HG03135 (cell line): ENCODE results near the gene IL20RA.
"Not testable (repeated sequence)": the region's sequence is repeated elsewhere in the genome, so short reads cannot be mapped to it uniquely, and the experiment has no call there.

Experiments
- ATAC-seq: cut with Tn5 transposase; IDR thresholded peaks from one replicate; pipeline ENCODE4 v1.9.1; 2021; ENCODE audit warnings: mild to moderate bottlenecking, moderate library complexity; ENCODE audit not compliant: unreplicated experiment

Gene IL20RA

GRCh38 chr6:136975089-136975715 lies 69.6 kb downstream of the IL20RA start:
- ATAC-seq = no peak

- ATAC-seq = not testable (repeated sequence)
Measured at GRCh38 chr6:136973781-136974180, 71.0 kb downstream of the IL20RA start.

- no peak for ATAC-seq
Measured at GRCh38 chr6:136971609-136972008, 73.2 kb downstream of the IL20RA start.

GRCh38 chr6:136969930-136970329 lies 74.8 kb downstream of the IL20RA start:
- no peak for ATAC-seq

GRCh38 chr6:136969433-136969832 lies 75.3 kb downstream of the IL20RA start:
- no peak for ATAC-seq

GRCh38 chr6:136968837-136969236 lies 75.9 kb downstream of the IL20RA start:
- no peak for ATAC-seq

- ATAC-seq = peak; percentile 88
Measured at GRCh38 chr6:136967876-136968752, 76.7 kb downstream of the IL20RA start.

GRCh38 chr6:136964398-136964797 lies 80.4 kb downstream of the IL20RA start:
- no peak for ATAC-seq

- ATAC-seq = no peak
Measured at GRCh38 chr6:136963259-136963658, 81.5 kb downstream of the IL20RA start.

GRCh38 chr6:136962661-136963060 lies 82.1 kb downstream of the IL20RA start:
- ATAC-seq = no peak

GRCh38 chr6:136961848-136962247 lies 82.9 kb downstream of the IL20RA start:
- ATAC-seq = no peak

- no peak for ATAC-seq
Measured at GRCh38 chr6:136960781-136961180, 84.0 kb downstream of the IL20RA start.

GRCh38 chr6:136959935-136960334 lies 84.8 kb downstream of the IL20RA start:
- not testable (repeated sequence) for ATAC-seq

- no peak for ATAC-seq
Measured at GRCh38 chr6:136959471-136959891, 85.3 kb downstream of the IL20RA start.

- no peak for ATAC-seq
Measured at GRCh38 chr6:136958168-136958567, 86.6 kb downstream of the IL20RA start.

GRCh38 chr6:136956590-136957544 lies 87.9 kb downstream of the IL20RA start:
- ATAC-seq = no peak

GRCh38 chr6:136955123-136955522 lies 89.6 kb downstream of the IL20RA start:
- no peak for ATAC-seq

- no peak for ATAC-seq
Measured at GRCh38 chr6:136952714-136953260, 92.0 kb downstream of the IL20RA start.

GRCh38 chr6:136950436-136951126 lies 94.2 kb downstream of the IL20RA start:
- ATAC-seq = no peak
